BLaER1 (cell line): ENCODE results near the gene MUSTN1.

ENCODE experiments used
- H3K27ac ChIP-seq: shearing (Covaris generic); formaldehyde crosslinking; 2 replicates; pipeline ENCODE4 v1.8.1; 2022
- H3K27me3 ChIP-seq: shearing (Covaris generic); formaldehyde crosslinking; 2 replicates; pipeline ENCODE4 v1.8.1; 2022
- H3K36me3 ChIP-seq: shearing (Covaris generic); formaldehyde crosslinking; 2 replicates; pipeline ENCODE4 v1.8.1; 2022
- H3K4me1 ChIP-seq: shearing (Covaris generic); formaldehyde crosslinking; 2 replicates; pipeline ENCODE4 v1.8.1; 2022
- H3K4me2 ChIP-seq: shearing (Covaris generic); formaldehyde crosslinking; 2 replicates; pipeline ENCODE4 v1.8.1; 2022
- H3K4me3 ChIP-seq: shearing (Covaris generic); formaldehyde crosslinking; 2 replicates; pipeline ENCODE4 v1.8.1; 2022
- H3K9ac ChIP-seq: shearing (Covaris generic); formaldehyde crosslinking; 2 replicates; pipeline ENCODE4 v1.8.1; 2022
- H3K9me3 ChIP-seq: shearing (Covaris generic); formaldehyde crosslinking; 2 replicates; pipeline ENCODE4 v1.8.1; 2022
- H4K20me1 ChIP-seq: shearing (Covaris generic); formaldehyde crosslinking; 2 replicates; pipeline ENCODE4 v1.8.1; 2022
- Cebpa-rat ChIP-seq: shearing (Covaris generic); IDR thresholded peaks from 2 replicates; pipeline ENCODE4 v1.8.1; 2022

MUSTN1 gene

GRCh38 chr3:52813810-52814209, 21.0 kb downstream of the MUSTN1 start:
- Histone ChIP-seq H3K9ac (peak overlapping the region; percentile 20; the same call in 1 of the 2 replicates), H4K20me1 (no peaks in the 10 kb centered on the region), H3K9me3 (no peaks in the 10 kb centered on the region), H3K36me3 (no peaks in the 10 kb centered on the region), H3K27ac (peak overlapping the region; percentile 98), H3K4me3 (no peak overlapping the region), H3K4me1 (peaks cover 92% of the 10 kb centered on the region), H3K4me2 (peak overlapping the region; percentile 42), H3K27me3 (no peaks in the 10 kb centered on the region)
- TF ChIP-seq Cebpa-rat: no peak

GRCh38 chr3:52811452-52812011, 23.3 kb downstream of the MUSTN1 start:
- Histone ChIP-seq H3K27ac (peak overlapping the region; percentile 98), H3K9me3 (no peaks in the 10 kb centered on the region), H3K4me1 (peaks cover 100% of the 10 kb centered on the region), H3K27me3 (no peaks in the 10 kb centered on the region), H3K36me3 (peaks cover 13% of the 10 kb centered on the region; the same call in 1 of the 2 replicates), H3K4me3 (no peak overlapping the region), H3K4me2 (peak overlapping the region; percentile 93), H4K20me1 (no peaks in the 10 kb centered on the region), H3K9ac (no peak overlapping the region)
- TF ChIP-seq Cebpa-rat: no peak

- Histone ChIP-seq H3K27me3 (no peaks in the 10 kb centered on the region), H3K9me3 (no peaks in the 10 kb centered on the region), H3K4me2 (peak overlapping the region; percentile 93), H3K9ac (peak overlapping the region; percentile 48), H3K4me1 (peaks cover 100% of the 10 kb centered on the region), H4K20me1 (no peaks in the 10 kb centered on the region), H3K27ac (peak overlapping the region; percentile 98), H3K36me3 (peaks cover 16% of the 10 kb centered on the region; the same call in 1 of the 2 replicates), H3K4me3 (no peak overlapping the region)
- TF ChIP-seq Cebpa-rat: no peak
Measured at GRCh38 chr3:52810923-52811322, 23.9 kb downstream of the MUSTN1 start.

- Histone ChIP-seq H3K27me3 (no peaks in the 10 kb centered on the region), H4K20me1 (no peaks in the 10 kb centered on the region), H3K27ac (peak overlapping the region; percentile 98), H3K9me3 (no peaks in the 10 kb centered on the region), H3K4me3 (peak overlapping the region; percentile 48; the same call in 1 of the 2 replicates), H3K4me2 (peak overlapping the region; percentile 93), H3K36me3 (peaks cover 16% of the 10 kb centered on the region; the same call in 1 of the 2 replicates), H3K4me1 (peaks cover 100% of the 10 kb centered on the region), H3K9ac (peak overlapping the region; percentile 79)
- no peak for TF ChIP-seq Cebpa-rat
Measured at GRCh38 chr3:52809662-52810377, 25.0 kb downstream of the MUSTN1 start.

GRCh38 chr3:52809149-52809548, 25.7 kb downstream of the MUSTN1 start:
- Histone ChIP-seq H3K4me1 (peaks cover 100% of the 10 kb centered on the region), H3K4me2 (peak overlapping the region; percentile 93), H3K27ac (peak overlapping the region; percentile 98), H3K9ac (peak overlapping the region; percentile 79), H3K27me3 (no peaks in the 10 kb centered on the region), H3K9me3 (no peaks in the 10 kb centered on the region), H4K20me1 (no peaks in the 10 kb centered on the region), H3K36me3 (peaks cover 16% of the 10 kb centered on the region; the same call in 1 of the 2 replicates), H3K4me3 (peak overlapping the region; percentile 48; the same call in 1 of the 2 replicates)
- no peak for TF ChIP-seq Cebpa-rat

DNA sequence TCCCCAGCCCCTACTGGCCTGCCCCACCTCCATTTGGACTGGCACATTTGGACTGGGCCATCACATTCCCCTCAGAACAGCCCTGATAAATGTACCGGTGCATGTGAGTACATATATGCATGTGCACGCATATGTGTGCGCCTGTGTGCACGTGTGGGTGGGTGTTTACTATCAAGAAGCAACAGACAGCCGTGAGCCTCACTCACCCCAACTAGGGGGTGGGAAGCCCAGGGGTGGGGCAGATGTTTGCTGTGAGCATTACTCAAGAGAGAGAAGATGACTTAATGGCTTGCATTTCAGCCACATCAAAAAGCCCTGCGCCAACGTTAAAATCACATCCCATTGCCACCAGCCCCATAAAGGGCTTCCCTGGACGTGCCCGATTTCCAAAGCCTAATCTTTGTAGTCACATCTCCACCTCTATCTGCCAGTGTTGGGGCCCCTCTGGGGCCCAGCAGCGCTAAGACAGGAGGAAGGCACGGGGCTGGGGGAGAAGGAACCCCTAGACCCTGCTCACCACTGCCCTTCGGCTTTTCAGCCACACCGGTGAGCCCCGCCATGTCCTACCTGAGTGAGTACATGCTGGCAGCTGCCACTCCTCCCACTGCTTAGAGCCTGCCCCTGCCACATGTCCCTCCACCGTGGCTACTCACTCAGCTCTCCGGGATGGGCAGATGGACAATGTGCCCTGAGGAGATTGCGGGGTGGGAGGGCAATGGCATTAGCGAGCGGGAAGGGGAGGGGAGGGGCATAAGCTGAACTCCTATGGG, 29.4 kb downstream of the MUSTN1 start:
- H3K9me3 ChIP-seq: no peaks in the 10 kb centered on the region
- H3K27ac ChIP-seq: peak overlapping the region; percentile 98
- H3K4me1 ChIP-seq: peaks cover 72% of the 10 kb centered on the region
- TF ChIP-seq Cebpa-rat: no peak
- H3K9ac ChIP-seq: peak overlapping the region; percentile 64
- H3K27me3 ChIP-seq: no peaks in the 10 kb centered on the region
- peaks cover 20% of the 10 kb centered on the region; the same call in 1 of the 2 replicates for H3K36me3 ChIP-seq
- no peak overlapping the region for H3K4me3 ChIP-seq
- H3K4me2 ChIP-seq: peak overlapping the region; percentile 93
- H4K20me1 ChIP-seq: no peaks in the 10 kb centered on the region

DNA sequence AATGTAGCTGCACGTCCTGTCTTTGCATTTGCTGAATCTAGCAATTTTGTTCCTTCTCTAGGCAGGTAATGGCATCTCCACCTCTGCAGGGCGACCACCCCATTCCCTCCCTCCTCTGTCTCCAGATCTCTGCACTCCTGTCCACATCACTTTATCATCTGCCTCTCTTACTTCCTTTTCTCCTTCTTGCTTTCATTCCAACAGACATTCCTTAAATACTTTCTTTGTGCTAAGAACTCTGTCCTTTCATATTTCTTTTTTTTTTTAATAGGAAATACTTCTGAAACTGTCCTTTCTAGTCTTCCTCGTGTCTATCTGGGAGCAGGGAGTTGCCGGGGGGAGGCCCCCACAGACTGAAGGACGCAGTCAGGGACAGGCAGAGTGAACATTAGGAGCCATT, 33.0 kb downstream of the MUSTN1 start:
- no peaks in the 10 kb centered on the region for H3K27me3 ChIP-seq
- H3K4me2 ChIP-seq: no peak overlapping the region
- no peaks in the 10 kb centered on the region for H4K20me1 ChIP-seq
- TF ChIP-seq Cebpa-rat: no peak
- 0 out of 2 replicates have a peak overlapping the region, but pooled peaks have one; percentile 59 for H3K27ac ChIP-seq
- H3K9ac ChIP-seq: no peak overlapping the region
- no peak overlapping the region for H3K4me3 ChIP-seq
- no peaks in the 10 kb centered on the region for H3K9me3 ChIP-seq
- H3K36me3 ChIP-seq: peaks cover 13% of the 10 kb centered on the region; the same call in 1 of the 2 replicates
- H3K4me1 ChIP-seq: peaks cover 67% of the 10 kb centered on the region

GRCh38 chr3:52800079-52800478, 34.7 kb downstream of the MUSTN1 start:
- H4K20me1 ChIP-seq: no peaks in the 10 kb centered on the region
- H3K9me3 ChIP-seq: no peaks in the 10 kb centered on the region
- TF ChIP-seq Cebpa-rat: no peak
- peaks cover 67% of the 10 kb centered on the region for H3K4me1 ChIP-seq
- no peaks in the 10 kb centered on the region for H3K27me3 ChIP-seq
- H3K9ac ChIP-seq: peak overlapping the region; percentile 46; the same call in 1 of the 2 replicates
- no peak overlapping the region for H3K4me2 ChIP-seq
- peak overlapping the region; percentile 43 for H3K27ac ChIP-seq
- no peak overlapping the region for H3K4me3 ChIP-seq
- H3K36me3 ChIP-seq: peaks cover 8% of the 10 kb centered on the region; the same call in 1 of the 2 replicates

- Histone ChIP-seq H3K27me3 (no peaks in the 10 kb centered on the region), H3K4me3 (no peak overlapping the region), H3K27ac (no peak overlapping the region), H3K4me2 (no peak overlapping the region), H3K4me1 (peaks cover 67% of the 10 kb centered on the region), H3K9me3 (no peaks in the 10 kb centered on the region), H4K20me1 (no peaks in the 10 kb centered on the region), H3K36me3 (peaks cover 8% of the 10 kb centered on the region; the same call in 1 of the 2 replicates), H3K9ac (no peak overlapping the region)
- TF ChIP-seq Cebpa-rat: no peak
Measured at GRCh38 chr3:52798978-52799476, 35.8 kb downstream of the MUSTN1 start.
